HCT116 (cell line): ENCODE measurements around the gene NAALADL2. TPM values are rescaled to one million over a fixed set of nuclear protein-coding genes. Genes with fewer than 3 reads are reported as not detected.

Source experiments
- ATAC-seq: fragments of 200-7000 bp; cut with Tn5 transposase; 2 replicates; pipeline ENCODE4 v1.9.1; 2020; ENCODE audit warnings: mild to moderate bottlenecking, moderate library complexity
- BruUV-seq: library from RNA; stranded (reverse); fragments of 400-500 nt; replicated peaks from 2 replicates; lab custom pipeline; 2021; lab: Mats Ljungman, UMichigan
- CTCF ChIA-PET: fragments of 300-600 bp; sonication (Branson Sonifier 250); formaldehyde crosslinking; loops from one replicate; lab custom pipeline; 2021; ENCODE audit warnings: antibody characterized with exemption; lab: Charles Lee
- POLR2A ChIA-PET: fragments of 300-600, 350-600 bp; sonication (Branson Sonifier 250); formaldehyde crosslinking; loops from one replicate; lab custom pipeline; 2021; ENCODE audit warnings: antibody characterized with exemption; lab: Charles Lee
- RAD21 ChIA-PET, 2 experiments: fragments of 300-600 bp; sonication (Branson Sonifier 250); formaldehyde crosslinking; loops; one replicate each; lab custom pipeline; 2023; ENCODE audit warnings: low total read pairs in 2 of 2; ENCODE audit not compliant: uncharacterized antibody in 2 of 2, unreplicated experiment in 2 of 2, low non-redundant PET in 1 of 2; lab: Charles Lee
- DNase-seq: peaks from one replicate; pipeline ENCODE4 v3.0.0-alpha.2; 2010; ENCODE audit warnings: low read depth, low spot score
- H2AFZ ChIP-seq: fragments of 200-600 bp; shearing (Covaris generic), sonication (generic); 2 replicates; pipeline ENCODE4 v1.6.1; 2017; ENCODE audit warnings: low read depth, mixed run types, mixed read lengths, antibody characterized with exemption, low read length; ENCODE audit not compliant: poor library complexity, severe bottlenecking
- H3K27ac ChIP-seq: 2 replicates; pipeline ENCODE4 v1.5.1; 2012; ENCODE audit warnings: low read depth, low read length
- H3K27me3 ChIP-seq: fragments of 200-600 bp; sonication (generic); 2 replicates; pipeline ENCODE4 v1.6.1; 2016; ENCODE audit warnings: mixed run types, low read length, mixed read lengths; ENCODE audit not compliant: insufficient read depth
- H3K36me3 ChIP-seq, 2 experiments: fragments of 200-500 bp in 1 of 2; fragments of 200-600 bp in 1 of 2; sonication (Bioruptor generic) in 1 of 2; sonication (generic) in 1 of 2; 2 replicates each; pipeline versions ENCODE4 v1.5.1 to v1.6.1; 2014 to 2016; ENCODE audit warnings: low read length in 2 of 2, inconsistent platforms in 1 of 2, mixed read lengths in 1 of 2, mixed run types in 1 of 2; ENCODE audit not compliant: insufficient read depth in 2 of 2, control insufficient read depth in 1 of 2
- H3K4me1 ChIP-seq, 2 experiments: fragments of 200-600 bp in 1 of 2; sonication (generic) in 1 of 2; 2 replicates each; pipeline versions ENCODE4 v1.5.1 to v1.6.1; 2012 to 2017; ENCODE audit warnings: low read length in 2 of 2, inconsistent platforms in 1 of 2, mild to moderate bottlenecking in 1 of 2, mixed read lengths in 1 of 2, mixed run types in 1 of 2, moderate library complexity in 1 of 2; ENCODE audit not compliant: insufficient read depth in 2 of 2, control insufficient read depth in 1 of 2
- H3K4me2 ChIP-seq: fragments of 200-600 bp; sonication (generic); 2 replicates; pipeline ENCODE4 v1.6.1; 2017; ENCODE audit warnings: mixed run types, low read length, mixed read lengths
- H3K4me3 ChIP-seq, 2 experiments: fragments of 200-600 bp in 1 of 2; sonication (generic) in 1 of 2; replicated peaks in 1 of 2; 2 replicates each; pipeline ENCODE4 v1.5.1; 2011 to 2016; ENCODE audit warnings: low read length in 2 of 2, control low read depth in 1 of 2, low read depth in 1 of 2, mild to moderate bottlenecking in 1 of 2, mixed read lengths in 1 of 2, mixed run types in 1 of 2
- H3K79me2 ChIP-seq: fragments of 200-600 bp; sonication (generic); 2 replicates; pipeline ENCODE4 v1.6.1; 2017; ENCODE audit warnings: mild to moderate bottlenecking, mixed run types, low read length, moderate library complexity, mixed read lengths; ENCODE audit not compliant: insufficient read depth
- H3K9ac ChIP-seq: fragments of 200-600 bp; sonication (generic); 2 replicates; pipeline ENCODE4 v1.6.1; 2016; ENCODE audit warnings: low read length, mixed read lengths
- H3K9me2 ChIP-seq: fragments of 200-600 bp; sonication (generic), shearing (Covaris generic); 2 replicates; pipeline ENCODE4 v1.6.1; 2017; ENCODE audit warnings: mixed run types, mild to moderate bottlenecking, moderate library complexity; ENCODE audit not compliant: insufficient read depth
- H3K9me3 ChIP-seq, 2 experiments: fragments of 200-500 bp in 1 of 2; fragments of 200-600 bp in 1 of 2; sonication (Bioruptor generic) in 1 of 2; sonication (generic) in 1 of 2; 2 replicates each; pipeline ENCODE4 v1.6.1; 2014 to 2017; ENCODE audit warnings: low read length in 2 of 2, mixed read lengths in 2 of 2, inconsistent platforms in 1 of 2, low read depth in 1 of 2, mild to moderate bottlenecking in 1 of 2, mixed run types in 1 of 2, moderate library complexity in 1 of 2; ENCODE audit not compliant: control insufficient read depth in 1 of 2, insufficient read depth in 1 of 2
- H4K20me1 ChIP-seq: fragments of 200-600 bp; sonication (generic), shearing (Covaris generic); 2 replicates; pipeline ENCODE4 v1.6.1; 2017; ENCODE audit warnings: mixed run types, mild to moderate bottlenecking, moderate library complexity; ENCODE audit not compliant: insufficient read depth
- EGR1 ChIP-seq: IDR thresholded peaks from 2 replicates; pipeline ENCODE4 v1.6.1; 2012; ENCODE audit warnings: low read depth
- ELF1 ChIP-seq: IDR thresholded peaks from 2 replicates; pipeline ENCODE4 v1.6.1; 2012; ENCODE audit warnings: low read depth, borderline replicate concordance
- EZH2 ChIP-seq: fragments of 200-600 bp; sonication (generic); IDR thresholded peaks from 2 replicates; pipeline ENCODE4 v1.6.1; 2017; ENCODE audit warnings: antibody characterized with exemption, mixed run types
- FOSL1 ChIP-seq: IDR thresholded peaks from 2 replicates; pipeline ENCODE4 v1.6.1; 2012; ENCODE audit warnings: low read depth
- POLR2A ChIP-seq: IDR thresholded peaks from 2 replicates; pipeline ENCODE4 v1.7.0; 2011; ENCODE audit warnings: borderline replicate concordance; ENCODE audit not compliant: insufficient read depth, insufficient read length; ENCODE audit errors: extremely low read depth
- SIN3A ChIP-seq: IDR thresholded peaks from 2 replicates; pipeline ENCODE4 v1.6.1; 2012; ENCODE audit warnings: low read depth
- ZNF274 ChIP-seq: fragments of 200-500 bp; sonication (Bioruptor generic); IDR thresholded peaks from 2 replicates; pipeline ENCODE4 v1.6.1; 2014; ENCODE audit warnings: mild to moderate bottlenecking, low read depth, low read length, inconsistent platforms
- intact Hi-C: fragments of 100-400 bp; cut with micrococcal nuclease; formaldehyde crosslinking; loops from 2 replicates; pipeline ENCODE4 v1.10.0; 2022
- total RNA-seq: library from RNA; stranded (reverse); gene quantifications from one replicate; pipeline ENCODE4 v1.2.1, GENCODE V29; 2021; ENCODE audit not compliant: unreplicated experiment
- TF ChIP-seq, protein P1 (sequence below): IDR thresholded peaks from 2 replicates; pipeline ENCODE4 v1.6.1; 2012; ENCODE audit warnings: low read depth
- TF ChIP-seq, protein P2 (sequence below): IDR thresholded peaks from 2 replicates; pipeline ENCODE4 v1.6.1; 2012

NAALADL2 gene
- total RNA-seq, 1 experiment from 2014 or later, result 2.9 TPM

DNA sequence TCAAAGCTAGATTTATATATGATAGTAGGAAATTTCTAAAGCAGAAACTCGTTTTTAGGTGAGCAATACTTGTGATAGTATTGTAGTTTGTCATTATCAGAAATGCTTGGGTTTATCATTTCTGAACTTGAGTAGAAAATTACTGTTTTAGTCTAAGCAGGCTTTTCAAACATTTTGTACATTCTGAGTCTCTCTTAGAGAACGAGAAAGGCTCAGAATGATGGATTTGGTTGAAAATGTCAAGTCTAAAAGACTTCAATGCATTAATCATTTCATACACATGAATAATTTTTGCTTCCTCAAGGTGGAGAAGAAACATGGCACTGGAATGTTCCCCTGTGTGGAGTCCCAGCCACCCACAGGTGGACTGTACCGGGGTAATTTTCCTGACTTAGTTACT, 387.1 kb downstream of the NAALADL2 start:
- Histone ChIP-seq H4K20me1 (no peaks in the 10 kb centered on the region), H2AFZ (no peak overlapping the region), H3K9ac (no peak overlapping the region), H3K36me3 (no peaks in the 10 kb centered on the region), H3K9me3 (no peaks in the 10 kb centered on the region), H3K4me3 (no peak overlapping the region), H3K27ac (no peak overlapping the region), H3K27me3 (no peaks in the 10 kb centered on the region), H3K9me2 (no peaks in the 10 kb centered on the region), H3K4me2 (no peak overlapping the region), H3K79me2 (no peaks in the 10 kb centered on the region), H3K4me1 (no peaks in the 10 kb centered on the region)
- intact Hi-C loops, result no loop called here
- ATAC-seq (no peak), DNase-seq (no peak)
- CTCF ChIA-PET, result no interaction called here
- TF ChIP-seq FOSL1 (no peak), POLR2A (no peak), EZH2 (no peak), ZNF274 (no peak)
- RAD21 ChIA-PET, result no interaction called here
- no TSS peak for BruUV-seq
- POLR2A ChIA-PET, result interaction anchor here (0.6 kb wide), 1 partner anchor 34 kb away, joined by 3 read pairs; no protein-coding TSS in a partner anchor

DNA sequence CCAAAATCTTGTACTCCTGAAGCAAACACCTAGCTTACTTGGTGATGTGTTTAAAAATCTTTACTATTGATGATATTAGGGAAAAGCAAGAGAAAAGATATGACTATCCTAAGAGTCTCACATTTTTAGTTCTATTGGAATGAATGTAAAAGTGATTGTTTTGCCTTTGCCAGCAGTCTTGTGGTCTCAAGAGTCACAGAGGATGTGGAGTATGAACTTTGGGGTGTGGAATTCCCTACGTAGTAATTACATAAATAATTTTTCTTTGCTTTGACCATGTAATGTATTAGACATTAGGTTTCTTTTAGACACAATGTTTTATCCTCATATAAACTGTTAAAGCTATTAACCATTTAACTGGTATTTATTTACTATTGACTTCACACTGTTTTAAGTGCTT, 387.6 kb downstream of the NAALADL2 start:
- BruUV-seq, result no TSS peak
- Histone ChIP-seq H3K4me1 (no peaks in the 10 kb centered on the region), H2AFZ (no peak overlapping the region), H3K9me3 (no peaks in the 10 kb centered on the region), H3K4me3 (no peak overlapping the region), H3K9me2 (no peaks in the 10 kb centered on the region), H3K27ac (no peak overlapping the region), H3K36me3 (no peaks in the 10 kb centered on the region), H3K4me2 (no peak overlapping the region), H3K27me3 (no peaks in the 10 kb centered on the region), H4K20me1 (no peaks in the 10 kb centered on the region), H3K9ac (no peak overlapping the region), H3K79me2 (no peaks in the 10 kb centered on the region)
- ATAC-seq, result no peak
- POLR2A ChIA-PET, result interaction anchor here (0.6 kb wide), 1 partner anchor 35 kb away, joined by 3 read pairs; no protein-coding TSS in a partner anchor
- CTCF ChIA-PET, result no interaction called here
- DNase-seq, result no peak
- intact Hi-C loops, result no loop called here
- RAD21 ChIA-PET, result no interaction called here
- TF ChIP-seq ELF1 (no peak), EZH2 (no peak), EGR1 (no peak), POLR2A (no peak), SIN3A (no peak)
- TF ChIP-seq, protein P1, sequence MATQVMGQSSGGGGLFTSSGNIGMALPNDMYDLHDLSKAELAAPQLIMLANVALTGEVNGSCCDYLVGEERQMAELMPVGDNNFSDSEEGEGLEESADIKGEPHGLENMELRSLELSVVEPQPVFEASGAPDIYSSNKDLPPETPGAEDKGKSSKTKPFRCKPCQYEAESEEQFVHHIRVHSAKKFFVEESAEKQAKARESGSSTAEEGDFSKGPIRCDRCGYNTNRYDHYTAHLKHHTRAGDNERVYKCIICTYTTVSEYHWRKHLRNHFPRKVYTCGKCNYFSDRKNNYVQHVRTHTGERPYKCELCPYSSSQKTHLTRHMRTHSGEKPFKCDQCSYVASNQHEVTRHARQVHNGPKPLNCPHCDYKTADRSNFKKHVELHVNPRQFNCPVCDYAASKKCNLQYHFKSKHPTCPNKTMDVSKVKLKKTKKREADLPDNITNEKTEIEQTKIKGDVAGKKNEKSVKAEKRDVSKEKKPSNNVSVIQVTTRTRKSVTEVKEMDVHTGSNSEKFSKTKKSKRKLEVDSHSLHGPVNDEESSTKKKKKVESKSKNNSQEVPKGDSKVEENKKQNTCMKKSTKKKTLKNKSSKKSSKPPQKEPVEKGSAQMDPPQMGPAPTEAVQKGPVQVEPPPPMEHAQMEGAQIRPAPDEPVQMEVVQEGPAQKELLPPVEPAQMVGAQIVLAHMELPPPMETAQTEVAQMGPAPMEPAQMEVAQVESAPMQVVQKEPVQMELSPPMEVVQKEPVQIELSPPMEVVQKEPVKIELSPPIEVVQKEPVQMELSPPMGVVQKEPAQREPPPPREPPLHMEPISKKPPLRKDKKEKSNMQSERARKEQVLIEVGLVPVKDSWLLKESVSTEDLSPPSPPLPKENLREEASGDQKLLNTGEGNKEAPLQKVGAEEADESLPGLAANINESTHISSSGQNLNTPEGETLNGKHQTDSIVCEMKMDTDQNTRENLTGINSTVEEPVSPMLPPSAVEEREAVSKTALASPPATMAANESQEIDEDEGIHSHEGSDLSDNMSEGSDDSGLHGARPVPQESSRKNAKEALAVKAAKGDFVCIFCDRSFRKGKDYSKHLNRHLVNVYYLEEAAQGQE, result no peak
- TF ChIP-seq, protein P2, sequence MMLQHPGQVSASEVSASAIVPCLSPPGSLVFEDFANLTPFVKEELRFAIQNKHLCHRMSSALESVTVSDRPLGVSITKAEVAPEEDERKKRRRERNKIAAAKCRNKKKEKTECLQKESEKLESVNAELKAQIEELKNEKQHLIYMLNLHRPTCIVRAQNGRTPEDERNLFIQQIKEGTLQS, result no peak
